Measurements from ENCODE around the gene NOL11.

DNA sequence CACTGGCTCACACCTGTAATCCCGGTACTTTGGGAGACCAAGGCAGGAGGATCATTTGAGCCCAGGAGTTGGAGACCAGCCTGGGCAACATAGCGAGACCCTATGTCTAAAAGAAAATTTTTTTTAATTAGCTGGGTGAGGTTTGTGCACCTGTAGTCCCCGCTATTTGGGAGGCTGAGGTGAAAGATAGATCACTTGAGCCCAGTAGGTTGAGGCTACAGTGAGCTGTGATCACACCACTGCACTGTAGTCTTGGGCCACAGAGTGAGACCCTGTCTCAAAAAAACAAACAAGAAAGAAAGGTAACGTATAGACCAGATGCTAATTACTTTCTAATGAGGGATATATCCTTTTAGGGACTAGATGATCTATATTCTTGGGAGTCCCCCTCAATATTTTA lies 8.1 kb downstream of the NOL11 start:
- TF ChIP-seq, protein P1, sequence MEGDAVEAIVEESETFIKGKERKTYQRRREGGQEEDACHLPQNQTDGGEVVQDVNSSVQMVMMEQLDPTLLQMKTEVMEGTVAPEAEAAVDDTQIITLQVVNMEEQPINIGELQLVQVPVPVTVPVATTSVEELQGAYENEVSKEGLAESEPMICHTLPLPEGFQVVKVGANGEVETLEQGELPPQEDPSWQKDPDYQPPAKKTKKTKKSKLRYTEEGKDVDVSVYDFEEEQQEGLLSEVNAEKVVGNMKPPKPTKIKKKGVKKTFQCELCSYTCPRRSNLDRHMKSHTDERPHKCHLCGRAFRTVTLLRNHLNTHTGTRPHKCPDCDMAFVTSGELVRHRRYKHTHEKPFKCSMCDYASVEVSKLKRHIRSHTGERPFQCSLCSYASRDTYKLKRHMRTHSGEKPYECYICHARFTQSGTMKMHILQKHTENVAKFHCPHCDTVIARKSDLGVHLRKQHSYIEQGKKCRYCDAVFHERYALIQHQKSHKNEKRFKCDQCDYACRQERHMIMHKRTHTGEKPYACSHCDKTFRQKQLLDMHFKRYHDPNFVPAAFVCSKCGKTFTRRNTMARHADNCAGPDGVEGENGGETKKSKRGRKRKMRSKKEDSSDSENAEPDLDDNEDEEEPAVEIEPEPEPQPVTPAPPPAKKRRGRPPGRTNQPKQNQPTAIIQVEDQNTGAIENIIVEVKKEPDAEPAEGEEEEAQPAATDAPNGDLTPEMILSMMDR (conservative IDR thresholded peaks at IDR 0.05) = no peak
- no peak for TF ChIP-seq ZFX (IDR thresholded peaks at IDR 0.05)
